Measurements from ENCODE around the gene SHISA9. TPM values are rescaled to one million over a fixed set of nuclear protein-coding genes. Genes with fewer than 3 reads are reported as not detected.

The SHISA9 gene
- total and polyA plus RNA-seq, 4 donors, result under 0.01 to 0.08 (median 0.07) TPM; not detected in 1

DNA sequence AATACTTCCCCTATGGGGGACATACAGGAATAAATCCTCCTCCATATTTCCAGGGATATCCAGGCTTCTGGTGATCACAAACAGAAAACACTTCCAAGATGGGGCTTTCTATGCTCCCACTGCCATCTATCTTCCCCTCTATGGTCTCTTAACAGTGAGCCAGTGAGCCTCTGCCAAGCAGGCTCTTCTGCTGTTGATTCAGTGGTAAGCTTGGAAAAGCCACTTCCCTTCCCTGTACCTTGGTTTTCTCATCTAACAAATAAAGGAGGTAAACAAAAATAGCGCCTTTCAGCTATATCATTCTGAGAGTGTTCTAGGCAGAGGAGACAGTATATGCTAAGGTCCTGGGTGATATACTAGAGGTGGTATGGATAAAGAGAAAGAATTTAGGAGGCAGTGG is 368.0 kb downstream of the SHISA9 start:
- Histone ChIP-seq H3K27me3 (ENCODE audit: control insufficient read depth in 4 of 4, insufficient read depth in 4 of 4, low read length in 3 of 4) (no peaks in the 10 kb centered on the region), H3K9me3 (ENCODE audit: control insufficient read depth in 4 of 4, low read length in 3 of 4) (no peaks in the 10 kb centered on the region), H3K4me1 (ENCODE audit: control insufficient read depth in 4 of 4, insufficient read depth in 4 of 4, low read length in 3 of 4) (peaks cover 6 to 42% (median 29%) of the 10 kb centered on the region in 4 donors), H3K36me3 (ENCODE audit: control insufficient read depth in 4 of 4, insufficient read depth in 3 of 4, low read depth in 1 of 4, low read length in 3 of 4) (no peaks in the 10 kb centered on the region), H3K27ac (ENCODE audit: low read depth in 1 of 2, low read length in 2 of 2) (peak overlapping the region; percentile 61 to 63), H3K4me3 (ENCODE audit: low read depth in 1 of 3, low read length in 3 of 3) (no peak overlapping the region), H3K9ac (ENCODE audit: low read depth in 1 of 2, low read length in 2 of 2) (no peak overlapping the region)
- 40% methylated on average over 1 of the region's 1 CpG for WGBS
- TF ChIP-seq RAD21 (IDR thresholded peaks at IDR 0.05) (no peak), JUND (IDR thresholded peaks at IDR 0.05) (no peak), TAF1 (conservative IDR thresholded peaks at IDR 0.05) (no peak), ATF3 (IDR thresholded peaks at IDR 0.05) (no peak), NR2F2 (IDR thresholded peaks at IDR 0.05) (no peak), YY1 (IDR thresholded peaks at IDR 0.05) (no peak), GABPA (IDR thresholded peaks at IDR 0.05 in 1 of 2, conservative IDR thresholded peaks at IDR 0.05 in 1 of 2) (no peak), FOXA2 (IDR thresholded peaks at IDR 0.05) (no peak), HNF4A (conservative IDR thresholded peaks at IDR 0.05) (no peak), EGR1 (IDR thresholded peaks at IDR 0.05; ENCODE audit: low read depth in 2 of 2) (no peak), MAX (IDR thresholded peaks at IDR 0.05) (no peak), SP1 (IDR thresholded peaks at IDR 0.05) (no peak), RXRA (IDR thresholded peaks at IDR 0.05) (no peak)
- TF ChIP-seq, protein P1, sequence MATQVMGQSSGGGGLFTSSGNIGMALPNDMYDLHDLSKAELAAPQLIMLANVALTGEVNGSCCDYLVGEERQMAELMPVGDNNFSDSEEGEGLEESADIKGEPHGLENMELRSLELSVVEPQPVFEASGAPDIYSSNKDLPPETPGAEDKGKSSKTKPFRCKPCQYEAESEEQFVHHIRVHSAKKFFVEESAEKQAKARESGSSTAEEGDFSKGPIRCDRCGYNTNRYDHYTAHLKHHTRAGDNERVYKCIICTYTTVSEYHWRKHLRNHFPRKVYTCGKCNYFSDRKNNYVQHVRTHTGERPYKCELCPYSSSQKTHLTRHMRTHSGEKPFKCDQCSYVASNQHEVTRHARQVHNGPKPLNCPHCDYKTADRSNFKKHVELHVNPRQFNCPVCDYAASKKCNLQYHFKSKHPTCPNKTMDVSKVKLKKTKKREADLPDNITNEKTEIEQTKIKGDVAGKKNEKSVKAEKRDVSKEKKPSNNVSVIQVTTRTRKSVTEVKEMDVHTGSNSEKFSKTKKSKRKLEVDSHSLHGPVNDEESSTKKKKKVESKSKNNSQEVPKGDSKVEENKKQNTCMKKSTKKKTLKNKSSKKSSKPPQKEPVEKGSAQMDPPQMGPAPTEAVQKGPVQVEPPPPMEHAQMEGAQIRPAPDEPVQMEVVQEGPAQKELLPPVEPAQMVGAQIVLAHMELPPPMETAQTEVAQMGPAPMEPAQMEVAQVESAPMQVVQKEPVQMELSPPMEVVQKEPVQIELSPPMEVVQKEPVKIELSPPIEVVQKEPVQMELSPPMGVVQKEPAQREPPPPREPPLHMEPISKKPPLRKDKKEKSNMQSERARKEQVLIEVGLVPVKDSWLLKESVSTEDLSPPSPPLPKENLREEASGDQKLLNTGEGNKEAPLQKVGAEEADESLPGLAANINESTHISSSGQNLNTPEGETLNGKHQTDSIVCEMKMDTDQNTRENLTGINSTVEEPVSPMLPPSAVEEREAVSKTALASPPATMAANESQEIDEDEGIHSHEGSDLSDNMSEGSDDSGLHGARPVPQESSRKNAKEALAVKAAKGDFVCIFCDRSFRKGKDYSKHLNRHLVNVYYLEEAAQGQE (IDR thresholded peaks at IDR 0.05), result no peak
- no peak for DNase-seq (ENCODE audit: low spot score)

- Histone ChIP-seq H3K4me1 (ENCODE audit: control insufficient read depth in 4 of 4, insufficient read depth in 4 of 4, low read length in 3 of 4) (peaks cover 6 to 42% (median 29%) of the 10 kb centered on the region in 4 donors), H3K9me3 (ENCODE audit: control insufficient read depth in 4 of 4, low read length in 3 of 4) (no peaks in the 10 kb centered on the region), H3K27me3 (ENCODE audit: control insufficient read depth in 4 of 4, insufficient read depth in 4 of 4, low read length in 3 of 4) (no peaks in the 10 kb centered on the region), H3K36me3 (ENCODE audit: control insufficient read depth in 4 of 4, insufficient read depth in 3 of 4, low read depth in 1 of 4, low read length in 3 of 4) (no peaks in the 10 kb centered on the region), H3K27ac (ENCODE audit: low read depth in 1 of 2, low read length in 2 of 2) (peak overlapping the region; percentile 61 to 63), H3K4me3 (ENCODE audit: low read depth in 1 of 3, low read length in 3 of 3) (peak overlapping the region in 2 of 3 donors; percentile 1 to 11), H3K9ac (ENCODE audit: low read depth in 1 of 2, low read length in 2 of 2) (no peak overlapping the region)
- WGBS, result 31% methylated on average over 5 of the region's 5 CpGs
- peak; percentile 41 for DNase-seq (ENCODE audit: low spot score)
- TF ChIP-seq HNF4G (IDR thresholded peaks at IDR 0.05) (peak; percentile 96), GABPA (IDR thresholded peaks at IDR 0.05 in 1 of 2, conservative IDR thresholded peaks at IDR 0.05 in 1 of 2) (no peak), TAF1 (conservative IDR thresholded peaks at IDR 0.05) (peak; percentile 26), FOXA2 (IDR thresholded peaks at IDR 0.05) (peak; percentile 99), RXRA (IDR thresholded peaks at IDR 0.05) (peak; percentile 96), ATF3 (IDR thresholded peaks at IDR 0.05) (peak; percentile 53), EGR1 (IDR thresholded peaks at IDR 0.05; ENCODE audit: low read depth in 2 of 2) (no peak), HNF4A (conservative IDR thresholded peaks at IDR 0.05) (peak; percentile 96 to 99), FOXA1 (IDR thresholded peaks at IDR 0.05) (peak; percentile 99), SP1 (IDR thresholded peaks at IDR 0.05) (peak; percentile 98), YY1 (IDR thresholded peaks at IDR 0.05) (peak; percentile 86), NR2F2 (IDR thresholded peaks at IDR 0.05) (peak; percentile 79), JUND (IDR thresholded peaks at IDR 0.05) (peak; percentile 89 to 91), MAX (IDR thresholded peaks at IDR 0.05) (peak; percentile 94), RAD21 (IDR thresholded peaks at IDR 0.05) (peak; percentile 59 to 67)
- TF ChIP-seq, protein P2, sequence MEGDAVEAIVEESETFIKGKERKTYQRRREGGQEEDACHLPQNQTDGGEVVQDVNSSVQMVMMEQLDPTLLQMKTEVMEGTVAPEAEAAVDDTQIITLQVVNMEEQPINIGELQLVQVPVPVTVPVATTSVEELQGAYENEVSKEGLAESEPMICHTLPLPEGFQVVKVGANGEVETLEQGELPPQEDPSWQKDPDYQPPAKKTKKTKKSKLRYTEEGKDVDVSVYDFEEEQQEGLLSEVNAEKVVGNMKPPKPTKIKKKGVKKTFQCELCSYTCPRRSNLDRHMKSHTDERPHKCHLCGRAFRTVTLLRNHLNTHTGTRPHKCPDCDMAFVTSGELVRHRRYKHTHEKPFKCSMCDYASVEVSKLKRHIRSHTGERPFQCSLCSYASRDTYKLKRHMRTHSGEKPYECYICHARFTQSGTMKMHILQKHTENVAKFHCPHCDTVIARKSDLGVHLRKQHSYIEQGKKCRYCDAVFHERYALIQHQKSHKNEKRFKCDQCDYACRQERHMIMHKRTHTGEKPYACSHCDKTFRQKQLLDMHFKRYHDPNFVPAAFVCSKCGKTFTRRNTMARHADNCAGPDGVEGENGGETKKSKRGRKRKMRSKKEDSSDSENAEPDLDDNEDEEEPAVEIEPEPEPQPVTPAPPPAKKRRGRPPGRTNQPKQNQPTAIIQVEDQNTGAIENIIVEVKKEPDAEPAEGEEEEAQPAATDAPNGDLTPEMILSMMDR (IDR thresholded peaks at IDR 0.05; ENCODE audit: low read depth, low read length, missing input control), result no peak
- TF ChIP-seq, protein P3, sequence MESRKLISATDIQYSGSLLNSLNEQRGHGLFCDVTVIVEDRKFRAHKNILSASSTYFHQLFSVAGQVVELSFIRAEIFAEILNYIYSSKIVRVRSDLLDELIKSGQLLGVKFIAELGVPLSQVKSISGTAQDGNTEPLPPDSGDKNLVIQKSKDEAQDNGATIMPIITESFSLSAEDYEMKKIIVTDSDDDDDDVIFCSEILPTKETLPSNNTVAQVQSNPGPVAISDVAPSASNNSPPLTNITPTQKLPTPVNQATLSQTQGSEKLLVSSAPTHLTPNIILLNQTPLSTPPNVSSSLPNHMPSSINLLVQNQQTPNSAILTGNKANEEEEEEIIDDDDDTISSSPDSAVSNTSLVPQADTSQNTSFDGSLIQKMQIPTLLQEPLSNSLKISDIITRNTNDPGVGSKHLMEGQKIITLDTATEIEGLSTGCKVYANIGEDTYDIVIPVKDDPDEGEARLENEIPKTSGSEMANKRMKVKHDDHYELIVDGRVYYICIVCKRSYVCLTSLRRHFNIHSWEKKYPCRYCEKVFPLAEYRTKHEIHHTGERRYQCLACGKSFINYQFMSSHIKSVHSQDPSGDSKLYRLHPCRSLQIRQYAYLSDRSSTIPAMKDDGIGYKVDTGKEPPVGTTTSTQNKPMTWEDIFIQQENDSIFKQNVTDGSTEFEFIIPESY (IDR thresholded peaks at IDR 0.05), result peak; percentile 92
These were observed 368.6 kb downstream of the SHISA9 start for GRCh38 chr16:13269905-13270528.
